Keratinocyte (primary cell): ENCODE results near the gene ARHGEF2. TPM values are rescaled to one million over a fixed set of nuclear protein-coding genes. Genes with fewer than 3 reads are reported as not detected.

ENCODE experiments used
- DNase-seq: peaks from one replicate; pipeline ENCODE4 v3.0.0-alpha.2; 2011; ENCODE audit warnings: low read depth, missing footprints, low spot score
- FAIRE-seq: peaks from 2 replicates; lab custom pipeline; 2011; peaks lifted over from hg19 to GRCh38; lab: Jason Lieb, UNC
- H2AFZ ChIP-seq: 2 replicates; pipeline ENCODE4 v1.6.0; 2012; ENCODE audit warnings: low read length, control low read depth, inconsistent platforms; ENCODE audit not compliant: control insufficient read depth
- H3K27ac ChIP-seq: 2 replicates; pipeline ENCODE4 v1.5.1; 2011; ENCODE audit warnings: low read length; ENCODE audit not compliant: control insufficient read depth, insufficient read depth
- H3K27me3 ChIP-seq: 3 replicates; pipeline ENCODE4 v1.6.0; 2011; ENCODE audit warnings: low read length; ENCODE audit not compliant: control insufficient read depth, insufficient read depth; ENCODE audit errors: extremely low read depth
- H3K36me3 ChIP-seq, 2 experiments: 2 replicates in 1 of 2; 3 replicates in 1 of 2; pipeline ENCODE4 v1.5.1; 2011; ENCODE audit warnings: low read length in 2 of 2, mild to moderate bottlenecking in 1 of 2; ENCODE audit not compliant: control insufficient read depth in 2 of 2, insufficient read depth in 2 of 2; ENCODE audit errors: extremely low read depth in 1 of 2
- H3K4me1 ChIP-seq: 3 replicates; pipeline ENCODE4 v1.5.1; 2011; ENCODE audit warnings: low read length; ENCODE audit not compliant: control insufficient read depth, insufficient read depth; ENCODE audit errors: extremely low read depth
- H3K4me2 ChIP-seq: 3 replicates; pipeline ENCODE4 v1.6.0; 2011; ENCODE audit warnings: low read depth, low read length; ENCODE audit not compliant: control insufficient read depth, insufficient read depth; ENCODE audit errors: extremely low read depth
- H3K4me3 ChIP-seq, 3 experiments: fragments of 200-600 bp in 1 of 3; sonication (generic) in 1 of 3; 2 replicates in 2 of 3; 3 replicates in 1 of 3; pipeline ENCODE4 v1.5.1; 2011 to 2016; ENCODE audit warnings: low read length in 3 of 3, mild to moderate bottlenecking in 3 of 3, control low read depth in 2 of 3, inconsistent platforms in 1 of 3, low read depth in 1 of 3, mixed read lengths in 1 of 3, mixed run types in 1 of 3, moderate library complexity in 1 of 3; ENCODE audit not compliant: control insufficient read depth in 2 of 3, insufficient read depth in 2 of 3; ENCODE audit errors: extremely low read depth in 1 of 3
- H3K79me2 ChIP-seq: 2 replicates; pipeline ENCODE4 v1.6.0; 2012; ENCODE audit warnings: low read length; ENCODE audit not compliant: control insufficient read depth, insufficient read depth
- H3K9ac ChIP-seq: 3 replicates; pipeline ENCODE4 v1.6.0; 2011; ENCODE audit warnings: low read length; ENCODE audit not compliant: control insufficient read depth, insufficient read depth; ENCODE audit errors: extremely low read depth
- H3K9me1 ChIP-seq: 3 replicates; pipeline ENCODE4 v1.6.0; 2011; ENCODE audit warnings: low read length; ENCODE audit not compliant: control insufficient read depth, insufficient read depth; ENCODE audit errors: extremely low read depth
- H3K9me3 ChIP-seq: 2 replicates; pipeline ENCODE4 v1.5.1; 2012; ENCODE audit warnings: low read depth, low read length; ENCODE audit not compliant: control insufficient read depth
- H4K20me1 ChIP-seq: 3 replicates; pipeline ENCODE4 v1.6.0; 2011; ENCODE audit warnings: low read length; ENCODE audit not compliant: control insufficient read depth, insufficient read depth; ENCODE audit errors: extremely low read depth
- EZH2 ChIP-seq: IDR thresholded peaks from one replicate; pipeline ENCODE4 v1.6.1; 2012; ENCODE audit warnings: inconsistent platforms, mild to moderate bottlenecking, low read length, moderate library complexity
- dilution Hi-C: fragments of 300-500 bp; cut with MboI; formaldehyde crosslinking; loops from one replicate; pipeline ENCODE4 v1.7.0; 2020; ENCODE audit warnings: low sequenced_read_pairs; ENCODE audit not compliant: extremely low pct_ligation_motif_present
- polyA plus RNA-seq, 5 experiments: library from polyadenylated mRNA; depleted of rRNA in 3 of 5; stranded (reverse) in 3 of 5; stranded (forward) in 1 of 5; unstranded in 1 of 5; fragments of >200 nt; gene quantifications; 1 replicate in 1 of 5; 2 replicates in 3 of 5; 3 replicates in 1 of 5; pipeline versions ENCODE4 v1.2.1 to v1.2.3, GENCODE V29; 2011 to 2012; ENCODE audit warnings: missing spikeins in 2 of 5, low read depth in 1 of 5, low replicate concordance in 1 of 5
- TF ChIP-seq, protein P1 (sequence below), 3 experiments: IDR thresholded peaks in 1 of 3; conservative IDR thresholded peaks in 1 of 3; optimal IDR thresholded peaks in 1 of 3; 2 replicates in 2 of 3; 3 replicates in 1 of 3; pipeline versions ENCODE3 to v1.5.1; 2011; ENCODE audit warnings: low read length in 3 of 3, mild to moderate bottlenecking in 3 of 3, moderate library complexity in 2 of 3, control low read depth in 1 of 3, inconsistent platforms in 1 of 3; ENCODE audit not compliant: insufficient read depth in 2 of 3; ENCODE audit errors: extremely low read depth in 1 of 3

Gene ARHGEF2
- polyA plus RNA-seq, 1 donor (not counting 4 experiments of a cell fraction or from before 2014, with no cell fraction given), result 38.7 TPM

- H3K36me3 ChIP-seq, result peaks cover 25 to 55% of the 10 kb centered on the region in 2 experiments
- H3K4me1 ChIP-seq, result peaks cover 32% of the 10 kb centered on the region
- no peak overlapping the region for H3K9ac ChIP-seq
- no peak for DNase-seq
- H3K27ac ChIP-seq, result no peak overlapping the region
- H3K4me2 ChIP-seq, result no peak overlapping the region
- H4K20me1 ChIP-seq, result peaks cover 10% of the 10 kb centered on the region
- H3K9me1 ChIP-seq, result peaks cover 3% of the 10 kb centered on the region
- no peaks in the 10 kb centered on the region for H3K27me3 ChIP-seq
- H3K4me3 ChIP-seq, result no peak overlapping the region
- H3K9me3 ChIP-seq, result no peaks in the 10 kb centered on the region
- H3K79me2 ChIP-seq, result peaks cover 74% of the 10 kb centered on the region
- H2AFZ ChIP-seq, result no peak overlapping the region
- TF ChIP-seq, protein P1, sequence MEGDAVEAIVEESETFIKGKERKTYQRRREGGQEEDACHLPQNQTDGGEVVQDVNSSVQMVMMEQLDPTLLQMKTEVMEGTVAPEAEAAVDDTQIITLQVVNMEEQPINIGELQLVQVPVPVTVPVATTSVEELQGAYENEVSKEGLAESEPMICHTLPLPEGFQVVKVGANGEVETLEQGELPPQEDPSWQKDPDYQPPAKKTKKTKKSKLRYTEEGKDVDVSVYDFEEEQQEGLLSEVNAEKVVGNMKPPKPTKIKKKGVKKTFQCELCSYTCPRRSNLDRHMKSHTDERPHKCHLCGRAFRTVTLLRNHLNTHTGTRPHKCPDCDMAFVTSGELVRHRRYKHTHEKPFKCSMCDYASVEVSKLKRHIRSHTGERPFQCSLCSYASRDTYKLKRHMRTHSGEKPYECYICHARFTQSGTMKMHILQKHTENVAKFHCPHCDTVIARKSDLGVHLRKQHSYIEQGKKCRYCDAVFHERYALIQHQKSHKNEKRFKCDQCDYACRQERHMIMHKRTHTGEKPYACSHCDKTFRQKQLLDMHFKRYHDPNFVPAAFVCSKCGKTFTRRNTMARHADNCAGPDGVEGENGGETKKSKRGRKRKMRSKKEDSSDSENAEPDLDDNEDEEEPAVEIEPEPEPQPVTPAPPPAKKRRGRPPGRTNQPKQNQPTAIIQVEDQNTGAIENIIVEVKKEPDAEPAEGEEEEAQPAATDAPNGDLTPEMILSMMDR (optimal IDR thresholded peaks at IDR 0.05 in 1 of 3, IDR thresholded peaks at IDR 0.05 in 1 of 3, conservative IDR thresholded peaks at IDR 0.05 in 1 of 3; ENCODE audit: extremely low read depth in 1 of 3, insufficient read depth in 2 of 3, low read length in 3 of 3), result no peak
- TF ChIP-seq EZH2, result no peak
- FAIRE-seq, result no peak
- dilution Hi-C loops, result no loop called here
Measured at GRCh38 chr1:155929057-155929456, 49.3 kb downstream of the ARHGEF2 start.

DNA sequence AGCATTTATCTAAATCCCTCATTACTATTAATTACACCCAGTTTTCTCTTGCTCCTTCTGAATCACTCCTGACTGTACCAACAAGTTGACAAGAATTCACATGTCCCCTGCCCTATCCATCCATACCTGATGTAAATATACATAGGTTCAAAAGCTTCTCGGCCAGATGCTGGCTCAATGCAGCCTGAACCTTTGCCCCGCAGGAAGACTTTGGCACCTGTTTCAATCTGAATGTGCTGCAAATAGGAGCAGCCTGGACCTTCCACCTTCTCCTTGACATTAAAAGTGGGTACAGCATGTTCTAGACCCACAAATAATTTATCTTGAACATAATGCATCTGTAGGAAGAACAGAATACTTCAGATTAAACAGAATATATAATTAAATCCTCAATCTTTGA, 52.8 kb downstream of the ARHGEF2 start:
- Histone ChIP-seq H3K27ac (no peak overlapping the region), H3K4me3 (no peak overlapping the region), H3K4me2 (no peak overlapping the region), H3K4me1 (peaks cover 6% of the 10 kb centered on the region), H2AFZ (no peak overlapping the region), H3K27me3 (no peaks in the 10 kb centered on the region), H3K9me3 (no peaks in the 10 kb centered on the region), H3K9ac (no peak overlapping the region), H3K36me3 (peaks cover 38 to 58% of the 10 kb centered on the region in 2 experiments), H3K79me2 (peaks cover 51% of the 10 kb centered on the region), H3K9me1 (peaks cover 2% of the 10 kb centered on the region), H4K20me1 (peaks cover 8% of the 10 kb centered on the region)
- TF ChIP-seq, protein P1 (optimal IDR thresholded peaks at IDR 0.05 in 1 of 3, IDR thresholded peaks at IDR 0.05 in 1 of 3, conservative IDR thresholded peaks at IDR 0.05 in 1 of 3; ENCODE audit: extremely low read depth in 1 of 3, insufficient read depth in 2 of 3, low read length in 3 of 3), result no peak
- TF ChIP-seq EZH2, result no peak
- FAIRE-seq, result no peak
- dilution Hi-C loops, result no loop called here
- no peak for DNase-seq
